Measurements from ENCODE around the gene NPIPA1.

- TF ChIP-seq ZNF23 (tag by site-specific recombination; IDR thresholded peaks at IDR 0.05; ENCODE audit: borderline replicate concordance): no peak
- TF ChIP-seq CTCF (tag by site-specific recombination; IDR thresholded peaks at IDR 0.05): no peak
These were observed 20.5 kb downstream of the NPIPA1 start for GRCh38 chr16:14957576-14958322.
